Tongue (tissue), 2 donors: ENCODE results near the gene HIRA. TPM values are rescaled to one million over a fixed set of nuclear protein-coding genes. Genes with fewer than 3 reads are reported as not detected.
"Not testable (repeated sequence)": the region's sequence is repeated elsewhere in the genome, so short reads cannot be mapped to it uniquely, and the experiment has no call there.

Experiments used
- DNase-seq: peaks from one replicate; pipeline ENCODE4 v3.0.0-alpha.2; 2015
- total RNA-seq: library from RNA; depleted of rRNA; stranded (reverse); fragments of >200 nt; gene quantifications from one replicate; pipeline ENCODE4 v1.2.3, GENCODE V29; 2014

The HIRA gene
- total RNA-seq, 1 donor from 2014 or later = 19.3 TPM

GRCh38 chr22:19330205-19330604, 101.3 kb downstream of the HIRA start:
- not testable (repeated sequence) for DNase-seq

- no peak for DNase-seq
These were observed 102.1 kb downstream of the HIRA start for GRCh38 chr22:19329454-19329853.

- no peak for DNase-seq
These were observed 106.1 kb downstream of the HIRA start for GRCh38 chr22:19325296-19325948.

- DNase-seq = not testable (repeated sequence)
These were observed 108.1 kb downstream of the HIRA start for GRCh38 chr22:19323420-19323819.

- DNase-seq = no peak
These were observed 109.8 kb downstream of the HIRA start for GRCh38 chr22:19321757-19322156.

- DNase-seq = not testable (repeated sequence)
These were observed 111.4 kb downstream of the HIRA start for GRCh38 chr22:19320136-19320535.

GRCh38 chr22:19319281-19319680, 112.3 kb downstream of the HIRA start:
- no peak for DNase-seq

- no peak for DNase-seq
These were observed 113.7 kb downstream of the HIRA start for GRCh38 chr22:19317865-19318264.

- no peak for DNase-seq
These were observed 123.7 kb downstream of the HIRA start for GRCh38 chr22:19307872-19308271.

GRCh38 chr22:19306535-19306934, 125.0 kb downstream of the HIRA start:
- DNase-seq = not testable (repeated sequence)

- DNase-seq = no peak
These were observed 127.0 kb downstream of the HIRA start for GRCh38 chr22:19304547-19304946.

- DNase-seq = no peak
These were observed 127.7 kb downstream of the HIRA start for GRCh38 chr22:19303785-19304184.

- no peak for DNase-seq
These were observed 135.8 kb downstream of the HIRA start for GRCh38 chr22:19295733-19296132.

- DNase-seq = no peak
These were observed 138.9 kb downstream of the HIRA start for GRCh38 chr22:19292458-19293230.

GRCh38 chr22:19291580-19292457, 139.7 kb downstream of the HIRA start, which contains the start of gene CLTCL1:
Gene CLTCL1, minus strand, starts transcription at chr22:19291719. Its CDS starts 78 bp downstream, at chr22:19291641.
- DNase-seq = peak; percentile 91

- DNase-seq = peak; percentile 39
These were observed 140.3 kb downstream of the HIRA start for GRCh38 chr22:19291218-19291579.

GRCh38 chr22:19290400-19291217, 140.9 kb downstream of the HIRA start:
- DNase-seq = no peak

GRCh38 chr22:19289475-19290161, 141.9 kb downstream of the HIRA start:
- no peak for DNase-seq

- DNase-seq = no peak
These were observed 143.6 kb downstream of the HIRA start for GRCh38 chr22:19287889-19288288.

GRCh38 chr22:19287076-19287707, 144.3 kb downstream of the HIRA start:
- peak; percentile 91 for DNase-seq

- no peak for DNase-seq
These were observed 145.7 kb downstream of the HIRA start for GRCh38 chr22:19285831-19286230.
